A549 (cell line): Measurements from ENCODE around the gene PDIA5. TPM values are rescaled to one million over a fixed set of nuclear protein-coding genes. Genes with fewer than 3 reads are reported as not detected.

Experiments
- ATAC-seq, 2 experiments: fragments of 200-7000 bp in 1 of 2; fragments of >200 bp in 1 of 2; cut with Nextera tagmentation in 1 of 2; cut with Tn5 transposase in 1 of 2; 3 replicates each; pipeline versions ENCODE4 v1.8.0 to v1.9.1; 2018 to 2020; ENCODE audit warnings: mild to moderate bottlenecking in 1 of 2, moderate library complexity in 1 of 2
- CTCF ChIA-PET: fragments of 300-600 bp; sonication (Branson Sonifier 250); formaldehyde crosslinking; extraction: SDS; loops from one replicate; lab custom pipeline; 2021; ENCODE audit warnings: antibody characterized with exemption, inconsistent platforms; lab: Yijun Ruan, JAX
- POLR2A ChIA-PET: fragments of 350-600 bp; formaldehyde crosslinking; extraction: SDS; loops from one replicate; lab custom pipeline; 2021; ENCODE audit warnings: antibody characterized with exemption, inconsistent platforms; lab: Yijun Ruan, JAX
- DNase-seq, 2 experiments: peaks; one replicate each; pipeline versions ENCODE4 v3.0.0 to v3.0.0-alpha.2; 2011 to 2016; ENCODE audit warnings: low read depth in 1 of 2, low spot score in 1 of 2
- FAIRE-seq: peaks from 2 replicates; lab custom pipeline; 2011; peaks lifted over from hg19 to GRCh38; lab: Jason Lieb, UNC
- H3K27ac ChIP-seq, 2 experiments: fragments of >200 bp; sonication (Bioruptor Twin); formaldehyde crosslinking; 3 replicates each; pipeline ENCODE4 v1.5.1; 2016 to 2017
- H3K4me1 ChIP-seq: fragments of >200 bp; sonication (Bioruptor Twin); formaldehyde crosslinking; 3 replicates; pipeline ENCODE4 v1.6.1; 2016
- H3K4me2 ChIP-seq: fragments of >200 bp; sonication (Bioruptor Twin); formaldehyde crosslinking; 3 replicates; pipeline ENCODE4 v1.6.1; 2016
- H3K4me3 ChIP-seq: fragments of >200 bp; sonication (Bioruptor Twin); formaldehyde crosslinking; 3 replicates; pipeline ENCODE4 v1.5.1; 2016
- H3K9me3 ChIP-seq: fragments of >200 bp; sonication (Bioruptor Twin); formaldehyde crosslinking; 3 replicates; pipeline ENCODE4 v1.6.1; 2016
- BHLHE40 ChIP-seq: IDR thresholded peaks from 2 replicates; pipeline ENCODE4 v1.6.1; 2012; ENCODE audit warnings: low read depth, low read length, inconsistent platforms
- CBX8 ChIP-seq: fragments of 200-600 bp; sonication (generic); IDR thresholded peaks from 2 replicates; pipeline ENCODE4 v1.6.1; 2016
- CHD2 ChIP-seq: fragments of 150-350 bp; IDR thresholded peaks from 2 replicates; pipeline ENCODE4 v1.6.1; 2014; ENCODE audit warnings: low read length; ENCODE audit not compliant: partially characterized antibody
- CHD4 ChIP-seq: fragments of 200-600 bp; sonication (generic); IDR thresholded peaks from 2 replicates; pipeline ENCODE4 v1.6.1; 2016; ENCODE audit warnings: antibody characterized with exemption, mild to moderate bottlenecking, borderline replicate concordance
- CTCF ChIP-seq: fragments of >200 bp; sonication (Bioruptor Twin); formaldehyde crosslinking; IDR thresholded peaks from 3 replicates; pipeline ENCODE4 v1.5.1; 2016
- E2F6 ChIP-seq: IDR thresholded peaks from 2 replicates; pipeline ENCODE4 v1.6.1; 2012; ENCODE audit warnings: low read depth, borderline replicate concordance
- EP300 ChIP-seq, 2 experiments: fragments of >200 bp; sonication (Bioruptor Twin); formaldehyde crosslinking; IDR thresholded peaks; 2 replicates in 1 of 2; 3 replicates in 1 of 2; pipeline ENCODE4 v1.6.1; 2016 to 2017
- FOXS1 ChIP-seq: fragments of 250-450 bp; sonication (Bioruptor Pico); IDR thresholded peaks from 2 replicates; pipeline ENCODE4 v1.5.0; 2020; ENCODE audit warnings: mild to moderate bottlenecking, moderate library complexity
- HEYL ChIP-seq: fragments of 250-450 bp; sonication (Bioruptor Pico); IDR thresholded peaks from 2 replicates; pipeline ENCODE4 v1.8.0; 2021; ENCODE audit warnings: mild to moderate bottlenecking, moderate library complexity
- HOXA7 ChIP-seq: fragments of 250-450 bp; sonication (Bioruptor Pico); IDR thresholded peaks from 2 replicates; pipeline ENCODE4 v1.5.0; 2020; ENCODE audit warnings: mild to moderate bottlenecking, moderate library complexity
- HOXB13 ChIP-seq: fragments of 250-450 bp; sonication (Bioruptor Pico); IDR thresholded peaks from 2 replicates; pipeline ENCODE4 v1.5.0; 2020; ENCODE audit warnings: low read depth, mild to moderate bottlenecking, moderate library complexity
- HOXB5 ChIP-seq: fragments of 250-450 bp; sonication (Bioruptor Pico); IDR thresholded peaks from 2 replicates; pipeline ENCODE4 v1.5.0; 2020; ENCODE audit warnings: mild to moderate bottlenecking, moderate library complexity
- JUN ChIP-seq, 2 experiments: fragments of >200 bp; sonication (Bioruptor Twin); formaldehyde crosslinking; IDR thresholded peaks; 2 replicates in 1 of 2; 3 replicates in 1 of 2; pipeline ENCODE4 v1.6.1; 2016 to 2017
- JUNB ChIP-seq: fragments of >200 bp; sonication (Bioruptor Twin); formaldehyde crosslinking; IDR thresholded peaks from 2 replicates; pipeline ENCODE4 v1.6.1; 2016
- KDM5A ChIP-seq: fragments of 200-600 bp; sonication (generic); IDR thresholded peaks from 2 replicates; pipeline ENCODE4 v1.6.1; 2016; ENCODE audit warnings: antibody characterized with exemption, mild to moderate bottlenecking
- MAFK ChIP-seq: fragments of 450-650 bp; IDR thresholded peaks from 2 replicates; pipeline ENCODE4 v1.6.1; 2014; ENCODE audit not compliant: partially characterized antibody
- MAX ChIP-seq: IDR thresholded peaks from 2 replicates; pipeline ENCODE4 v1.6.1; 2012
- MAZ ChIP-seq: fragments of 150-350 bp; IDR thresholded peaks from 2 replicates; pipeline ENCODE4 v1.6.1; 2014; ENCODE audit warnings: antibody characterized with exemption, low read depth, low read length, borderline replicate concordance
- MYC ChIP-seq: IDR thresholded peaks from 2 replicates; pipeline ENCODE4 v1.6.1; 2012; ENCODE audit warnings: mild to moderate bottlenecking, inconsistent platforms, low read length, improper control_type of control experiment, borderline replicate concordance
- NR3C1 ChIP-seq: fragments of >200 bp; sonication (Bioruptor Twin); formaldehyde crosslinking; IDR thresholded peaks from 3 replicates; pipeline ENCODE4 v1.6.1; 2017
- PHF8 ChIP-seq: fragments of 200-600 bp; sonication (generic); IDR thresholded peaks from 2 replicates; pipeline ENCODE4 v1.6.1; 2016; ENCODE audit warnings: low read depth, mild to moderate bottlenecking, antibody characterized with exemption, moderate library complexity, borderline replicate concordance
- POLR2A ChIP-seq: IDR thresholded peaks from 2 replicates; pipeline ENCODE4 v1.6.1; 2012; ENCODE audit warnings: mild to moderate bottlenecking, low read length
- POLR2AphosphoS2 ChIP-seq: conservative IDR thresholded peaks from 2 replicates; pipeline ENCODE4 v1.6.1; 2012; ENCODE audit warnings: low read length, improper control_type of control experiment, inconsistent platforms
- RAD21 ChIP-seq, 2 experiments: fragments of >200 bp in 1 of 2; sonication (Bioruptor Twin) in 1 of 2; formaldehyde crosslinking in 1 of 2; IDR thresholded peaks in 1 of 2; conservative IDR thresholded peaks in 1 of 2; 2 replicates in 1 of 2; 3 replicates in 1 of 2; pipeline ENCODE4 v1.6.1; 2012 to 2018; ENCODE audit warnings: inconsistent platforms in 1 of 2
- RARB ChIP-seq: fragments of 250-450 bp; sonication (Bioruptor Pico); IDR thresholded peaks from 2 replicates; pipeline ENCODE4 v1.8.0; 2021; ENCODE audit warnings: mild to moderate bottlenecking, moderate library complexity
- RCOR1 ChIP-seq: fragments of 150-350 bp; IDR thresholded peaks from 2 replicates; pipeline ENCODE4 v1.6.1; 2014; ENCODE audit warnings: antibody characterized with exemption, low read length, low read depth
- RFX5 ChIP-seq: fragments of 450-650 bp; IDR thresholded peaks from 2 replicates; pipeline ENCODE4 v1.7.1; 2014; ENCODE audit warnings: antibody characterized with exemption, mild to moderate bottlenecking, moderate library complexity
- SREBF2 ChIP-seq: fragments of 450-650 bp; IDR thresholded peaks from 2 replicates; pipeline ENCODE4 v1.6.1; 2014; ENCODE audit warnings: mild to moderate bottlenecking, moderate library complexity
- ZFP36 ChIP-seq: fragments of 450-650 bp; IDR thresholded peaks from 2 replicates; pipeline ENCODE4 v1.6.1; 2014; ENCODE audit warnings: borderline replicate concordance; ENCODE audit not compliant: partially characterized antibody
- ZSCAN20 ChIP-seq: fragments of 250-450 bp; sonication (Bioruptor Pico); IDR thresholded peaks from 2 replicates; pipeline ENCODE4 v1.8.0; 2022; ENCODE audit warnings: mild to moderate bottlenecking, moderate library complexity
- WGBS: methylation state at CpG from one replicate; pipeline ENCODE4 v1.1.6; 2017; ENCODE audit errors: missing lambda C conversion rate; 5-methylcytosine and 5-hydroxymethylcytosine counted together
- polyA minus RNA-seq: library from RNA; depleted of rRNA, polyadenylated mRNA; stranded (reverse); fragments of >200 nt; gene quantifications from 2 replicates; pipeline ENCODE4 v1.2.3, GENCODE V29; 2011; rRNA and poly(A)+ RNA removed
- polyA plus RNA-seq, 4 experiments: library from polyadenylated mRNA; depleted of rRNA in 3 of 4; stranded (reverse); fragments of >200 nt; fragmentation: RNase III in 1 of 4; extraction: RNeasy Plus Mini Kit Qiagen cat#74134 plus additional on column Dnase treatment in 1 of 4; gene quantifications; 2 replicates in 3 of 4; 3 replicates in 1 of 4; pipeline ENCODE4 v1.2.3, GENCODE V29; 2011 to 2017

The PDIA5 gene
- 25.3 and 28.1 TPM in 2 replicates for polyA plus RNA-seq (2011; rRNA removed)
- polyA plus RNA-seq (2012; cell fraction: cytosol; rRNA removed), result 15.8 and 17.0 TPM in 2 replicates
- polyA plus RNA-seq (2012; cell fraction: nucleus; rRNA removed), result 23.3 and 35.8 TPM in 2 replicates
- polyA plus RNA-seq (2017; fragmentation: RNase III; extraction: RNeasy Plus Mini Kit Qiagen cat#74134 plus additional on column Dnase treatment), result 15.2 to 20.8 TPM (median 17.5 TPM) in 3 replicates
- 17.6 and 20.1 TPM in 2 replicates for polyA minus RNA-seq

- 5% methylated on average over 6 of the region's 72 CpGs for WGBS
- peak; percentile 88 to 97 for DNase-seq
- CTCF ChIA-PET, result interaction anchor here (0.6 to 2.9 kb wide), 5 partner anchors 10 to 124 kb away, joined by 3 to 18 read pairs (median 4); partner anchors contain the start of gene SEMA5B
- no peak for FAIRE-seq
- Histone ChIP-seq H3K9me3 (no peaks in the 10 kb centered on the region), H3K4me2 (peak within 1 kb of the TSS; percentile 83), H3K27ac (peak within 1 kb of the TSS; percentile 90), H3K4me1 (peaks cover 23% of the 10 kb centered on the region), H3K4me3 (peak within 1 kb of the TSS; percentile 98)
- ATAC-seq, result peak; percentile 91 to 95
- 0 out of 2 replicates have a peak, but pooled peaks have one; percentile 5 for TF ChIP-seq BHLHE40
- TF ChIP-seq CHD4, result no peak
- TF ChIP-seq RFX5, result no peak
- TF ChIP-seq E2F6, result peak; percentile 98
- no peak for TF ChIP-seq JUNB
- TF ChIP-seq PHF8, result peak; percentile 67
- no peak for TF ChIP-seq RAD21 (conservative IDR thresholded peaks at IDR 0.05 in 1 of 2, IDR thresholded peaks at IDR 0.05 in 1 of 2)
- TF ChIP-seq JUN (IDR thresholded peaks at IDR 0.05), result peak; percentile 13 to 67; a peak in 2 of 5 replicates
- no peak for TF ChIP-seq SREBF2
- TF ChIP-seq EP300 (IDR thresholded peaks at IDR 0.05), result no peak
- no peak for TF ChIP-seq HOXB13 (CRISPR knock-in tag)
- no peak for TF ChIP-seq ZFP36
- peak; percentile 99 for TF ChIP-seq MAX
- peak; percentile 86 for TF ChIP-seq MYC
- no peak for TF ChIP-seq FOXS1 (CRISPR knock-in tag)
- TF ChIP-seq HOXA7, result no peak
- no peak for TF ChIP-seq HEYL (CRISPR knock-in tag)
- no peak for TF ChIP-seq CHD2
- TF ChIP-seq KDM5A, result no peak
- TF ChIP-seq MAZ, result 0 out of 2 replicates have a peak, but pooled peaks have one; percentile 15
- no peak for TF ChIP-seq NR3C1
- no peak for TF ChIP-seq ZSCAN20 (CRISPR knock-in tag)
- TF ChIP-seq MAFK, result no peak
- TF ChIP-seq HOXB5 (CRISPR knock-in tag), result 0 out of 2 replicates have a peak, but pooled peaks have one; percentile 26
- no peak for TF ChIP-seq RARB (CRISPR knock-in tag)
- peak; percentile 89 for TF ChIP-seq POLR2A
- no peak for TF ChIP-seq RCOR1
- no peak for TF ChIP-seq POLR2AphosphoS2
- TF ChIP-seq CTCF, result no peak
- TF ChIP-seq CBX8, result no peak
- POLR2A ChIA-PET, result interaction anchor here (0.9 kb wide), 1 partner anchor 651 kb away, joined by 3 read pairs; the partner anchor contains the start of gene WDR5B
Measured at GRCh38 chr3:123066896-123067688, at the start of gene PDIA5. Gene PDIA5 (plus strand): TSS chr3:123067025. CDS start chr3:123067165, 140 bp downstream.
